ENCODE results near the gene UBTF. TPM values are rescaled to one million over a fixed set of nuclear protein-coding genes. Genes with fewer than 3 reads are reported as not detected.

The UBTF gene
- total RNA-seq, 1 donor from 2014 or later: 62.1 TPM

GRCh38 chr17:44167181-44167861, 52.2 kb downstream of the UBTF start:
- no peak overlapping the region for H3K27ac Mint-ChIP-seq (ENCODE audit: unreplicated experiment)
- H3K27me3 Mint-ChIP-seq (ENCODE audit: low read depth): no peaks in the 10 kb centered on the region

DNA sequence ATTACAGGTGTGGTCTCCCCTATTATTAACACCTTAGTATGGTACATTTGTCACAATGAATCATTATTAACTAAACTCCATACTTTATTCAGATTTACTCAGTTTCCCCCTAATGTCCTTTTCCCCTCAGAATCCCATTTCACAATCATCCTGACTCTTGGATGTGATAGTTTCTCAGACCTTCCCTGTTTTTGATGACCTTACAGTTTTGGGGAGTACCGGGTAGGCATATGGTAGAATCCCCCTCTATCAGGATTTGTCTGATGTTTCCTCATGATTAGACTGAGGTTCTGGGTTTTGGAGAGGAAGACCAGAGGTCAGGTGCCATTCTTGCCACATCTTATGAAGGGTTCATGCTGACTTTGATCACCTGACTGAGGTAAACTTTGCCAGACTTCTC, 55.0 kb downstream of the UBTF start:
- Mint-ChIP-seq H3K9me3 (ENCODE audit: low read depth) (no peaks in the 10 kb centered on the region), H3K27ac (ENCODE audit: unreplicated experiment) (no peak overlapping the region), H3K36me3 (ENCODE audit: low read depth) (no peaks in the 10 kb centered on the region), H3K4me1 (ENCODE audit: low read depth) (peaks cover 8% of the 10 kb centered on the region), H3K27me3 (ENCODE audit: low read depth) (no peaks in the 10 kb centered on the region), H3K4me3 (ENCODE audit: unreplicated experiment) (no peak overlapping the region)
- DNase-seq (ENCODE audit: low spot score): no peak
- TF ChIP-seq CTCF (IDR thresholded peaks at IDR 0.05): no peak

More at GRCh38 chr17:44167181-44167861, 52.2 kb downstream of the UBTF start:
- Mint-ChIP-seq H3K36me3 (ENCODE audit: low read depth) (no peaks in the 10 kb centered on the region), H3K4me1 (ENCODE audit: low read depth) (peaks cover 16% of the 10 kb centered on the region), H3K4me3 (ENCODE audit: unreplicated experiment) (no peak overlapping the region), H3K9me3 (ENCODE audit: low read depth) (no peaks in the 10 kb centered on the region)
- DNase-seq (ENCODE audit: low spot score): no peak
- no peak for TF ChIP-seq CTCF (IDR thresholded peaks at IDR 0.05)

DNA sequence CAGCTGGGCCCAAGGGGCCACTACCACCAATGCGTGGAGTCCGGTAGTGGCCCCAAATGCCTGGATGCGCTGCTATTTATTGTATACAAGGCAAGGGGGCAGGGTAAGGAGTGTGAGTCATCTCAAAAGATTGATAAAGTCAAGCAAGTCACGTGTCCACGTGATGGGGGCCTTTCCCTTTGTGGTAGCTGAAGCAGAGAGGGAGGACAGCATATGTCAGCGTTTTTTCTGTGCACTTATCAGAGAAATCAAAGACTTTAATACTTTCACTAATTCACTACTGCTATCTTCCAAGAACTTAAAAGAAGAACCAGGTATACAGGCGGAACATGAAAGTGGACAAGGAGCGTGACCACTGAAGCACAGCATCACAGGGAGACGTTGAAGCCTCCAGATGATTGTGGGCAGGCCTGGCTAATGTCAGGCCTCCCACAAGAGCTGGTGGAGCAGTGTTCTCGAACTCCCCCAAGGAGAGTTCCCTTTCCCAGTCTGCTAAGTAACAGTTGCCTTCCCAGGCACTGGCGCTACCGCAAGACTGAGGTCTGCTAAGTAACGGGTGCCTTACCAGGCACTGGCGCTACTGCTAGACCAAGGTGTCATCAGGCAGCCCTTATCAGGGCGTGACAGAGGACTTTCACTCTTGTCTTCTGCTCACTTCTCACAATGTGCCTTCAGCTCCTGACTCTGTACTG, 59.8 kb downstream of the UBTF start:
- Mint-ChIP-seq H3K4me1 (ENCODE audit: low read depth) (no peaks in the 10 kb centered on the region), H3K27ac (ENCODE audit: unreplicated experiment) (no peak overlapping the region), H3K4me3 (ENCODE audit: unreplicated experiment) (no peak overlapping the region), H3K27me3 (ENCODE audit: low read depth) (no peaks in the 10 kb centered on the region), H3K9me3 (ENCODE audit: low read depth) (no peaks in the 10 kb centered on the region), H3K36me3 (ENCODE audit: low read depth) (no peaks in the 10 kb centered on the region)
- no peak for DNase-seq (ENCODE audit: low spot score)
- no peak for TF ChIP-seq CTCF (IDR thresholded peaks at IDR 0.05)

- H3K36me3 Mint-ChIP-seq (ENCODE audit: low read depth): no peaks in the 10 kb centered on the region
Observed at GRCh38 chr17:44155488-44155887, 64.0 kb downstream of the UBTF start.

More at GRCh38 chr17:44155488-44155887, 64.0 kb downstream of the UBTF start:
- Mint-ChIP-seq H3K4me3 (ENCODE audit: unreplicated experiment) (no peak overlapping the region), H3K27me3 (ENCODE audit: low read depth) (no peaks in the 10 kb centered on the region), H3K9me3 (ENCODE audit: low read depth) (no peaks in the 10 kb centered on the region), H3K27ac (ENCODE audit: unreplicated experiment) (no peak overlapping the region), H3K4me1 (ENCODE audit: low read depth) (no peaks in the 10 kb centered on the region)
- no peak for TF ChIP-seq CTCF (IDR thresholded peaks at IDR 0.05)
- DNase-seq (ENCODE audit: low spot score): no peak

Small RNA genes lying within 50 kb of the gene (microRNA-seq; reads per million reads assigned to microRNA genes)
- gene MIR6782 (ENCODE audit: borderline number of aligned reads): not detected

Other genes starting within 250 kb of the UBTF start
- 0.40 to 0.51 TPM (median 0.41 TPM) in 3 replicates for gene NAGS, start 215.1 kb downstream of the UBTF start, total RNA-seq
- gene TMEM101, start 204.7 kb downstream of the UBTF start, total RNA-seq: 14.1 to 20.4 TPM (median 19.0 TPM) in 3 replicates
- 48.3 to 51.0 TPM (median 49.7 TPM) in 3 replicates for gene LSM12, start 153.0 kb downstream of the UBTF start, total RNA-seq
- 52.3 to 70.5 TPM (median 59.2 TPM) in 3 replicates for gene G6PC3, start 148.9 kb downstream of the UBTF start, total RNA-seq
- gene HDAC5, start 96.0 kb downstream of the UBTF start, total RNA-seq: 46.3 to 51.2 TPM (median 47.0 TPM) in 3 replicates
- 1.3 to 2.8 TPM (median 2.0 TPM) in 3 replicates for gene HROB, start 77.7 kb downstream of the UBTF start, total RNA-seq
- gene ASB16, start 49.0 kb downstream of the UBTF start, total RNA-seq: not detected in 3 replicates
- gene TMUB2, start 32.7 kb downstream of the UBTF start, total RNA-seq: 34.8 to 37.3 TPM (median 35.9 TPM) in 3 replicates
- 79.7 to 100 TPM (median 93.4 TPM) in 3 replicates for gene ATXN7L3, start 19.8 kb downstream of the UBTF start, total RNA-seq
- not detected in 3 replicates for gene SLC4A1, start 48.5 kb upstream of the UBTF start, total RNA-seq
- 0.40 to 0.77 TPM (median 0.77 TPM) in 3 replicates for gene RUNDC3A, start 88.9 kb upstream of the UBTF start, total RNA-seq
- gene SLC25A39, start 105.1 kb upstream of the UBTF start, total RNA-seq: 78.6 to 95.5 TPM (median 84.1 TPM) in 3 replicates
- gene GRN, start 125.6 kb upstream of the UBTF start, total RNA-seq: 340 to 401 TPM (median 342 TPM) in 3 replicates
- gene FAM171A2, start 144.2 kb upstream of the UBTF start, total RNA-seq: 14.8 to 20.6 TPM (median 18.6 TPM) in 3 replicates
- 1.7 to 2.2 TPM (median 2.0 TPM) in 3 replicates for gene ITGA2B, start 170.0 kb upstream of the UBTF start, total RNA-seq

Data from chondrocyte (in vitro differentiated cells).